GM18519 (cell line): ENCODE results near the gene CACNA2D1.
"Not testable (repeated sequence)": the region's sequence is repeated elsewhere in the genome, so short reads cannot be mapped to it uniquely, and the experiment has no call there.

Source experiments
- ATAC-seq: cut with Tn5 transposase; IDR thresholded peaks from one replicate; pipeline ENCODE4 v1.9.1; 2021; ENCODE audit warnings: mild to moderate bottlenecking, moderate library complexity; ENCODE audit not compliant: unreplicated experiment, low FRiP score

Gene CACNA2D1

DNA sequence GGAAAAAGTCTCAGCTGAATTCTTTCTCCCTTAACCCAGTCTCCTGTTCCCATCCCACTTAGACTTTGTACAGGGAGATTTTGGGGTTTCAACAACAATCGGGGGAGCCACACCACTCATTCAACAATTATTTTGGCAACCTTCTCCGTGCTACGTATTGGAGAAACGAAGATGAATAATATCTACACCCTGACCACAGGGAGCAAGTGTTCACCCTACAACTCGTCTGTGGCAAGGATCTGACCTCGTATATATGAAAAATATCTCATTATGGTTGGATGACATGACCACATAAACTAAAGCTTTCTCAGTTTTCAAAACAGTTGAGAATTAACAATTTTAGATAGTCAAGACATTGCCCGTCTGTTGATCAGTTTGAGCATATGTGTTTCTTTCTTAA lies 302.1 kb downstream of the CACNA2D1 start:
- ATAC-seq = no peak

DNA sequence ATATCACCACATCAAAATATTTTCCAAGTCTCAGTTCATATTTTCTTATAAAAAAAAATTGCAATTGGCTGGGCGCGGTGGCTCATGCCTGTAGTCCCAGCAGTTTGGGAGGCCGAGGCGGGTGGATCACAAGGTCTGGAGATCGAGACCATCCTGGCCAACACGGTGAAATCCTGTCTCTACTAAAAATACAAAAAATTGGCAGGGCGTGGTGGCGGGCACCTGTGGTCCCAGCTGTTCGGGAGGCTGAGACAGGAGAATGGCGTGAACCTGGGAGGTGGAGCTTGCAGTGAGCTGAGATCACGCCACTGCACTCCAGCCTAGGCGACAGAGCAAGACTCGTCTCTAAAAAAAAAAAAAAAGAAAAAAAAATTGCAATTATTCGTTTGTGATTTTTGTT lies 303.0 kb downstream of the CACNA2D1 start:
- ATAC-seq = not testable (repeated sequence)

DNA sequence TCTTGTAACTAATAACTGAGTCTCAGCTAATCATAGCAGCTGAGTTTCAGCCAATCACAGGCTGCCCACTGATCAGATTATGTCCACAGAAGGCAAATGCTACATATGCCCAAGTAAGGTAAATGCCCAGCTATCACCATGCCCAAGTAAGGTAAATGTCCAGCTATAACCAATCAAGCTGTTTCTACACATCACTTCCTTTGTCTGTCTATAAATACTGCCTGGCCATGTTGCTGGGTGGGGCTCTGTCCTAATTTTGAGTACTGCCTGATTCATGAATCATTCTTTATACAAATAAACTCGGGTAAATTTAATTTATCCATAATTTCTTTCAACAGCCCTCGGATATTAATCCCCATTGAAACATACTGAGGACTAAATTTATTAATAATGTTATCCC lies 312.4 kb downstream of the CACNA2D1 start:
- no peak for ATAC-seq

DNA sequence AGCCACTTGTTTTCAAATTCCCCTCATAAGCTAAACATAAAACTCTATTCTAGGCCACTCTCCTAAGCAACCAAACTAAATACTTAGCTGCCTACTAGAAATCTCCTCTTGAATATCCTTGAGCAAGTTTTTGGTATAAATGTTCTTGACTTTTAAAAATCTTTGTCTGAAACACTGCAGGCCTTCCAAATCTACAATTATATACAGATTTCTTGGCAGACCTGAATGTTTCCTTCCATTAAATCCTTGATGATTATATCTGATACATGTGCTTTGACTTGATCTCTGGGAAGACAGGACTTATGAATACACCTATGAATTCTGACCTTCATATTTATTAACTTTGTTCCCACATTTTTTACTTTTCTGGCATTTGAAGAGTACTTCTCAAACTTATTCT lies 314.5 kb downstream of the CACNA2D1 start:
- no peak for ATAC-seq

DNA sequence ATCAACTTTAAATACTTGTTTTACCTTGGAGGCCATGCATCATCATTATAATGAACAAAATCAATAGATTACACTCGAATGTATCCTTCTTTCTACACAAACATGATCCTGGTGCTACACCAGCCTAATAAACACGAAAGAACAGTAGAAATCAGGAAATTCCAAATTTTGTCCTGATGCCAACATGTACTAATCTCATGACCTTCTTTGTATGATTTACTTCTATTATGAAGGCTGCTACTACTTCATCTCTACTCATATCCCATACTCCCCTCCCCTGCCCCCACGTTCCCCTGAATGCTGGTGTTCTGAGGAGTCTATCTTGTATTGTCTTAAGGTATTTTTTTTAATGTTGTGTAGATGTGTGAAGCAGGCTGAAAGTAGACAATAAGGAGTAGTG lies 315.0 kb downstream of the CACNA2D1 start:
- no peak for ATAC-seq

DNA sequence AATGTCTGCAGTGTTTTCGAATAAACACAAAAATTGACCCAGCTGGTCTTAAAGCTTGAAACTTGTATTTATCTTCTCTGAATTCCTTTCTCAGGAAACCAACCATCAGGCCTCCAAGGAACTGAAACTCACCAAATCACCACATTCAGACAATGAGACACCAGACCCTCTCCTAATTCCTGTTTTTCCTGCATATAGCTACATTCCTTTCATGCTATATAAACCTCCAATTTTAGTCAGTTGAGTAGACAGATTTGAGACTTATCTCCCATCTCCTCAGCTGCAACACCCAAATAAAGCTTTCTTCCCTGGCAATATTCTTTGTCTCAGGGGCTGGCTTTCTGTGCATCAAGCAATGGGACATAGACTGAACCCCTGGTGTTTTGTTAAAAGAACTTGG lies 317.0 kb downstream of the CACNA2D1 start:
- ATAC-seq = no peak

DNA sequence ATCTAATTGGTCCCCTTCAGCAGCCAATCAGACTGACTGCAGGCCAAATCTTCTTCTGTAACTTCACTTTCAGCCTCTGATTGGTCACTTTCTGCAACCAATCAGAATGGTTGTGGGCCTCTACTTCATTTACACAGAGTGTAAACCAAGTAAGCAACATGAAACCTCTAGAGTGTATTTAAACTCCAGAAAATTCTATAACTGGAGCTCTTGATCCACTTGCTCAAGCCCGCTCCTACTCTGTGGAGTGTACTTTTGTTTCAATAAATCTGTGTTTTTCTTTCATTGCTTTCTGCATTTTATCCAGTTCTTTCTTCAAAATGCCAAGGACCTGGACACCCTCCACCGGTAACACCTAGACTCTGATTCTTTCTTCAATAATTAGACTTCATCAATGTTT lies 319.1 kb downstream of the CACNA2D1 start:
- no peak for ATAC-seq

DNA sequence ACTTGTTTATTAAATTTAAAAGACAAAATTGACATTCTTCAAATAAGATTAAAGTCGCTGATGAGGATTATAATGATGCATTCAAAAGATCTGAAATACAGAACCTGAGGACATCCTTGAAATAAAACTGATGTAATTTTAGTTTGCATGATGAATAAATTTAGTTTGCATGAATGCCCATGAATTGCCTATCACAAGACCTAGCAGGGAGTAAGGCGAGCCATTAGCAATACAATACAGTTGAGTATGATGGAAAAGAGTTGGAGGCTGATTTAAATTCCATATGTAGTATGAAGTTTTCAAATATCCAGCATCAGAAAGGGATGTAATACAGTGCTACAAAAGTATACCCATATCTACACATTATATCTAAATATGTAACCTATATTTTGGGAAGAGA lies 321.3 kb downstream of the CACNA2D1 start:
- ATAC-seq = no peak

DNA sequence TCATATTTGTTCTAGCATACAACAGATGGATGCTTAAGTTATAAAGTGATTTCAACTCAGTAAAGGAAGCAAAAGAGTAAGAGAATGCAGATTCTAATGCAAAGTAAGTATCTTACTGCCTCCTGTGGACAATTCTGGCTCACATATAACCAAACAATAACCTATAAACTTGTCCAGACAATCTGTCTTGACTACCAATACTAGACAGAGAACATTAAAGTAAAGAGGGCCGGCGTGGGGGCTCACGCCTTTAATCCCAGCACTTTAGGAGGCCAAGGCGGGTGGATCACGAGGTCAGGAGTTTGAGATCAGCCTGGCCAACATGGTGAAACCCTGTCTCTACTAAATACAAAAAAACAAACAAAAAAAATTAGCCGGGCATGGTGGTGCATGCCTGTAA lies 329.3 kb downstream of the CACNA2D1 start:
- ATAC-seq = no peak

DNA sequence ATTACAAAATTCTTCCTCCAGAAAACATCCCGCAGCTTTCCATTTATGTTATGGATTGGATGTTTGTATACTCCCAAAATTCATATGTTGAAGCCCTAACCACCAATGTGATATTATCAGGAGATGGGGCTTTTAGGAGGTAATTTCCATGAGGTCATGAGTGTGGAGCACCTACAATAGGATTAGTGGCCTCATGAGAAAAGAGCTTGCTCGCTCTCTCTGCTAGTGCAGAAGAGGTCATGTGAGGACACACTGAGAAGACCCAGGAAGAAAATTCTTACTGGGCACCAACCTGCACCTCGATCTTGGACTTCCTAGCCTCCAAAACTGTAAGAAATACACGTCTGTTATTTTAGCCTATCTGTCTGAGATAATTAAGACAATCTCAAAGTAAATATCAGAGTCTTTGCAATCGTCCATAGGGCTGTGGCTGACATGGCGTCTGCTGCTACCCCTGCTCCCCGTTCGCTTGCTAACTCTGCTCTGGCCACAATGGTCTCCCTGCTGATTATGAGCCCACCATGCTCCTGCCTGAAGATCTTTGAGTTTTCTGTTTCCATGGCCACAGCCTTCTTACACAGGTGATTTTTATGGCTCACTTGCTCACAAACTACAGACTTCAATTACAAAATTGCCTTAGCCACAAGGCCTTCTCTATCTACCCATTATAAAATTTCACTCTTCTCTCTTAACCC lies 333.3 kb downstream of the CACNA2D1 start:
- ATAC-seq = no peak

DNA sequence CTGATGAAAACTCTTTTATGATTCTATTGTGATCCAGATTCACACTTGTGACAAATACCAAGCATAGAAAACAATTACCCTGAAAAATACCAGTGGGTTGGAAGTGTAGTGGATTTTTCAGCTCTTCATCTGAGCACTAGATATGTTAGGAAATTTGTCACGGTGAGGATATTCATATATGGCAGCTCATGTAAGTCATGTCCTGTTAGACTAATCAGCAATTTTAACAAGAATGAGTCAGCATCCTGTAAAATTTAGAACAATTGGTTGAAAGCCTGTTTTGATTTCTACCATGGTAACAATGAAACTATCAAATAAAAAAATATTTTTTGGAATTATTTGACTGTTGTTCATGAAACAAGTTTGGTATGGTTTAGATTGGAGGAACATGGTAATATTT lies 334.3 kb downstream of the CACNA2D1 start:
- no peak for ATAC-seq

DNA sequence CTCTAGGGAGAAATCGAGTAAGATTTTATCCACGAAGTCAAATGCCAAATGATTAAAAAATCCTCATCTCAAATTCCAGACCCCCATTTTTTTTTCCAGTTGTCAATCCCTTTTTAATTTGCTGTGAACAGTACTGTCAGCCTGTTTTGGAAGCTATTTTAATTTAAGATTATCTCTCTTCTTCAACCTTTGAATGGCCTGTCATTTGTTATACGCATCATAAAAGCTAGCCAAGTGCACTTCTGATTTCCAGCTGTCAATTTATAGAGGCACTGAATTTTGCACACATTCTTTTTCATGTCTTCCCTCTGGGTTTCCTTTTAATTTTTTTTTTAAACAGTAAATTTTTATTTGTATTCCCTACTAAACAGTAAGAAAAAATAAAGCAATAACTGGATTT lies 337.4 kb downstream of the CACNA2D1 start:
- no peak for ATAC-seq

DNA sequence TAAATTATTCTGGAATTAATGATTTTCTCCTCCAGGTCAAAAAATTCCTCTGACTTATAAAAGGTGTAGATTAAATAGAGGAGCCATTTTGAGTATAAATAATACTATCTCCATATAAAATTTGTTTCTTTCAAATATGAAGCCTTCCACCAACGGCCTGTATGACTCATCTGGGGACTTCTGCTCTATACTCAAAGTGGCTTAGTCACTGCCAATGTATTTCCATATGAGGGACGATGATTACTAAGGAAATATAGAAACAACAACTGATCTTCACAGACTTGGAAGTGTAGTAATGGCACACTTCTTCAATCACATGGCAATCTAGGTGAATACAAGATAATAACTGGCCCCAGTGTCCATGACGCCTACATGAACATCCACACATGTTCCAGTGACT lies 338.1 kb downstream of the CACNA2D1 start:
- ATAC-seq = no peak

DNA sequence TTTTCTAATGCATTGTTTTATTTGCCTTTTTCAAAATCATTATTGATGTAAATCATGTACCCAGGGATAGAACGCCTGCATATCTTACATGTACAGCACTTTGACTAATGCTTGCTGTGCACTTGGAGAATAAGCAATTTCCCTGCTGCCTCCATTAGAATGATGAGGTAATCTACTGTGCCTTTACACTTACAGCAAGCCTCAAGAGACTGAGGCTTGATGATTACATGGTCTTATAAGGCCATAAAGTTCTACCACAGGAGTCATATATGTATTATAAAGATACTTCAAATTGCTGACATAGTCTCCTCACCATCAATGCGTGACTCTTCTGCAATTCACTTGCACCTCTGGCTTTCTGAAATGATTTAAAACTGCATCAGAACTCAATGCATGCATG lies 345.2 kb downstream of the CACNA2D1 start:
- ATAC-seq = no peak

DNA sequence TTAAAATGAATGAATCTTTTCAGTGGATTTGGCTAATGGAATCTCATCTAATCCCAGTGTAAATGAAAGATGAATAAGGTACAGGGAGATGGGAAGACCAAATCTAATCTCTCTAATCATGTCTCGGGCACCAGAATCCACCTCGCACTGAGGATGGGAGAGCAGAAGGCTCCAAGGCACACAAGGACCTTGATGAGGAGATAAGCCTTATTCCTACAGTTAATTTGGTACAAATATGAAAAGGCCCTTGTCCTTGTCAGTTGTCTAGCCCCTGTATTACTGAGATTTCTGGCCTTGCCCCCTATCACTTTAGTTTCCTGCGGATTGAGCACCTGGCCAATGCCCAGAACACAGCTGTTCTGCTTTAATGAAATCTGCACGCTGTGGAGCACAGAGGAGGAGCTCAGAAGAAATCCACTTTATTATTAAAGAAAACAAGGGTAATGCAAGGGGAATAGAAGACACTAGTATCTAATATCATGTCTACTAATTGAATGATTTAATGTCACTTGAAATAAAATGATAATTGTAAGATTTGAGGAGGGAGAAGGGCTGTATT lies 352.4 kb downstream of the CACNA2D1 start:
- ATAC-seq = no peak

DNA sequence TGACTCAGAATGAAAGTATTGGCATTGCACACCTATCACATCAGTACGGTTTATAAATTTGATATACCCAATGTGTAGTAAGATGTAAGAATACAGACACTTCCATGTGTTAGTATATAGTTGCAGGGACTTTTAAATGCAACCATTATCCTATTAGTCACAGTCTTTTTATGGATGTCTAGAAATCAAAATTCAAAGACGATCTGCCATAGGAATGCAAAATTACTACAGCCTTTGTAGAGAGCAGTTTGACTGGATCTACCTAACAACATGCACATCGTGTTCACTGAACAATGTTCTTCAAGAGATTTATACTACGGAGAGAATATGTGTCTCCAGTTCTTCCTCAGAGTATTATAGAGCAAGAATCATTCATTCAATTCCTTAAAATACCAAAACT lies 356.5 kb downstream of the CACNA2D1 start:
- no peak for ATAC-seq

DNA sequence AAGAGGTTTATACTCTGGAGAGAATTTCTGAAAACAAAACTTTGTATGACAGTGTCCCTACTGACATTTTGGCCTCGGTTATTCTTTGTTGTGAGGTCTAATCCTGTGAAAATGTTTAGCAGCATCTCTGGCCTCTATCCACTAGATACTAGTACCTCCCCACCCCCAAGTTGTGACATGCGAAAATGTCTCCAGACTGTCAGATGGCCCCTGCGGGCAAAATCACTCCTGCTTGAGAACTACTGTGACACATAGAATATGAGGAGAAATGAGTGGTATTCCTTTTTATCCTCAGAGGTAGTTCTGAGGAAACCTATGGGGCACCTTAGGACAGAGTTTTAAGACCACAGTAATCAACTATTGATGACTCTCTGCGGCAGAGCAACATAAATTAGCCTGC lies 358.5 kb downstream of the CACNA2D1 start:
- no peak for ATAC-seq

DNA sequence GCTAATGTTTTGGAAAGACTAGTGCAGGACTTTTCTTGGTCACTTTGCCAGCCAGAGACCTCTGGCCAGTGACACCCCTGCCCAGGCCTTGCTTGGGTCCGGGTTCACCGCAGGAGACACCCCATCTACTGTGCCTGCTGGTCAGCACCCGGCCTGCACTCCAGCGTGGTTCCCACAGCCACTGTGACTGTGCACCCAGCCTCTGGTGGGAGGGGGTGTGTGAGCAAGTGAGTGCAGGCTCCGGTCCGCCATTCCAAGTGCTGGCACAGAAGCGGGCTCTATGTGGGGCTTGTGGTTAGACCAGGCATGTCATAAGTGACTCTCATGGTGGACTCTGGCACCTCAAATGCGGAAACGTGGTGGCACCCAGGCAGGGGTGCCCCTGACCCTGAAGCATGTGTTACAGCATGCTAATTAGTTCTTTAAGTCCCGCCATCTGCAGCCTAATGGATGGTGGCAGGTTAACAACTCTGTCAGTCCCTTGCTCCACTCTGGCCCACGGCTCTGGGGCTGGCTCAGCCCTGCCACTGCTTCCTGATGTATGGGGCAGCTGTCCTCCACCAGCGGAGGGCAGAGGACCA lies 361.8 kb downstream of the CACNA2D1 start:
- no peak for ATAC-seq

DNA sequence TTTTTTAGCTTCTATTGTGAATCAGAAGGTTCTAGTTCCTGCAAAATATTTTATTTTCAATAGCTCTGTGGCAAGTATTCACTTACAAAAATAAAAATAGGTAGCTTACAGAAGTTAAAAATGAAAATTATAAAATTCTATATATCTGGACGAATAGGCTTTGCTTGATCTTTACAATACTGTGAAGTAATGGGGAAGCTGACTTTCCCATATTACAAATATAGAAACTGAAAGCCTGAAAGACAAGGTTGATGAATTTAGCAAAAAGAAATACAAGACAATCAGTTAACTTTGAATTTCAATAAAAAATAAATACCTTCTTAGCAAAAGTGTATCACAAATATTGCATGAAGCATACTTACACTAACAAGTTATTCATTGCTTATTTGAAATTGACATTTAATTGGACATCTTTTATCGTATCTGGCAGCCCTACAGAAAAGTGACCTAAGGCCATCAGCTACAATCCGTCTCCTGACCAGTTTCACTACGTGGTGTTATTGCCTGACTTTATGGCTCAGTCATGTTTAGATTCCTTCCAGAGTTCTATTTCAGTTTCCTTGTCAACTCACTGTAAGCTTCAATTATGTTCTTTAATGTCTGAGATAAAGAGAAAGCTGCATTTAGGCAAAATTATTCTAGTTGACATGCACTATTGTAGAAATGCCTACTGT lies 363.2 kb downstream of the CACNA2D1 start:
- no peak for ATAC-seq

DNA sequence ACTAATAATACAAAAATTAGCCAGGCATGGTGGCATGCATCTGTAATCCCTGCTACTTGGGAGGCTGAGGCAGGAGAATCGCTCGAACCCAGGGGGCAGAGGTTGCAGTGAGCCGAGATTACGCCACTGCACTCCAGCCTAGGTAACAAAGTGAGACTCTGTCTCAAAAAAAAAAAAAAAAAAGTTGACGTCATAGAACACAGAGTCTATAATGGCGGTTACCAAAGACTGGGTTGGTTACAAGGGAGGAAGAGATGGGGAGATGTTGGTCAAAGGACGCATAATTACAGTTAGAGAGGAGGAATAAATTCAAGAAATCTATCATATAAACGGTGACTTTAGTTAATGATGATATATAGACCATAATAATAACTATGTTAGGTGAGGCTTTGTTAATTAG lies 364.1 kb downstream of the CACNA2D1 start:
- no peak for ATAC-seq

DNA sequence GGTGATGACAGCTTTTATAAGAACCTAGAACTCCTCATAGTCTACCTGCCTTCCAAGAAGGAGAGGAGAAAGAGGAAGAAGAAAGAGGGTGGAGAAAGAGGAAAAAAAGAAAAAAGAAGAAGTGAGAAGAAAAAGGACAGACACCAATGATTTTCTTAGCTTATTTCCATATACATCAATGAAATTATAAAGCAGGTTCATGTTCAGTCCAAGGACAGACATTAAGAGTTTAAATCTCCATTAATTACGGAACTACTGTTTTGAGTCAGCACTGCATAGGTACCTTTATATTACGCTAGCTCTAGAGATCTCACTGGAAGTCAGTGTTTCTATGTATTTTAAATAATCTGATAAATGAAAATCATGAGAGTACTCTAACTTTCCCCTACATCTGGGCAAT lies 364.8 kb downstream of the CACNA2D1 start:
- ATAC-seq = no peak

DNA sequence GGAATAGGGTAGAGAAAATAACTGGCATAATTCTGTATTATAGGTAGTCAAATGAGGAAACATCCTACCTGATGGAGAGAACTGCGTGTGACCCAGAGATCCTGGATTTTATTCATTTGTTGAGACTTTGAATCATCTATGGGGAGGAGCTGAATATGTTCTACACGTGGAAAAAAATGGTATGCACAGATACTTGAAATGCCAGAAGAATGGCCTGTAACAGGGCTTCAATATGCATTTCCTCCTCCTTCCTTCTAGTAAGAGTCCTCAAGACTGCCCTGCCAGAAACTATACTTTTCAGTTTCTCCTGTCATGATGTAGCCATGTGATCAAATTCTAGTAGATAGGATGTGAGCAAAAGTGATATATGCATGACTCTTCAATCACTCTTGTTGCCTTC lies 372.1 kb downstream of the CACNA2D1 start:
- ATAC-seq = no peak
